NB4 (cell line): ENCODE data around the gene MOGAT2.

ENCODE experiments used
- MYC ChIP-seq: IDR thresholded peaks from 2 replicates; pipeline ENCODE4 v1.6.1; 2011; ENCODE audit warnings: low read depth, low read length
- TF ChIP-seq, protein P1 (sequence below): IDR thresholded peaks from one replicate; pipeline ENCODE4 v1.5.1; 2012; ENCODE audit warnings: low read depth, low read length

DNA sequence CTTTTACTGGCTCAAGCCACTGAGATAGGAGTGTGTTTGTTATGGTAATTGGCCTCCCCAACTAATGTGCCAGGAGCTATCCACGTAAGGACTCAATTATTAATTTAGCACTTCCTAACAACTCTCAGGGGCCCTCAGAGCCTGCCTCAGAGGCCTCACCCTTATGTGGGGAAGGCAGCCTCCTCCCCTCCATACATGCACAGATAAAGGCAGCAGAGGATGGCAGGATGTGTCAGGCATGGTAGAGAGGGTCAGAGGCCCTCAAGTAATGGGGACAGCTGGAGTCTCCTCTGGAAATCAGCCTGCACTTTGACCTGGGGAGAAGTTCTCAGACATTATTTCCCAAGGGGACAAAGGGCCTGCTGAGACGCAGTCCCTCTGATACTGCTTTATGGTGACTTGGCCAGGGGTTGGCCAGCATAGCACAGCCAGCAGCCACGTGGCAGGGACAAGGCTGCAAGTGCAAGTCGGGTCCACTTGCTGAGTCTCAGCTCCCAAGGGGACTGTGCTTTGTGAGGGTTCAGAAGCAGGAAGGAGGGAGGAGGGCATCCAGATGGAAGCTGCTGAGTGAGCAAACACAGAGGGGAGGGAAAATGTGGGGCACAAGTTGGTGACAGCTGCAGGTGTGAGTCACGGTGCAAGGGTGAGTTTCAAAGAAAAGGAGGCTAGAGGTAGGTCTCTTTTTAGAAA lies 17.0 kb downstream of the MOGAT2 start:
- TF ChIP-seq, protein P1, sequence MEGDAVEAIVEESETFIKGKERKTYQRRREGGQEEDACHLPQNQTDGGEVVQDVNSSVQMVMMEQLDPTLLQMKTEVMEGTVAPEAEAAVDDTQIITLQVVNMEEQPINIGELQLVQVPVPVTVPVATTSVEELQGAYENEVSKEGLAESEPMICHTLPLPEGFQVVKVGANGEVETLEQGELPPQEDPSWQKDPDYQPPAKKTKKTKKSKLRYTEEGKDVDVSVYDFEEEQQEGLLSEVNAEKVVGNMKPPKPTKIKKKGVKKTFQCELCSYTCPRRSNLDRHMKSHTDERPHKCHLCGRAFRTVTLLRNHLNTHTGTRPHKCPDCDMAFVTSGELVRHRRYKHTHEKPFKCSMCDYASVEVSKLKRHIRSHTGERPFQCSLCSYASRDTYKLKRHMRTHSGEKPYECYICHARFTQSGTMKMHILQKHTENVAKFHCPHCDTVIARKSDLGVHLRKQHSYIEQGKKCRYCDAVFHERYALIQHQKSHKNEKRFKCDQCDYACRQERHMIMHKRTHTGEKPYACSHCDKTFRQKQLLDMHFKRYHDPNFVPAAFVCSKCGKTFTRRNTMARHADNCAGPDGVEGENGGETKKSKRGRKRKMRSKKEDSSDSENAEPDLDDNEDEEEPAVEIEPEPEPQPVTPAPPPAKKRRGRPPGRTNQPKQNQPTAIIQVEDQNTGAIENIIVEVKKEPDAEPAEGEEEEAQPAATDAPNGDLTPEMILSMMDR = no peak
- no peak for TF ChIP-seq MYC
